Effector CD4-positive, alpha-beta T cell (primary cell): ENCODE results near the gene FNDC3B.
"Not testable (repeated sequence)": the region's sequence is repeated elsewhere in the genome, so short reads cannot be mapped to it uniquely, and the experiment has no call there.

Experiments used
- DNase-seq: peaks from one replicate; pipeline ENCODE4 v3.0.0-alpha.2; 2020

FNDC3B gene

GRCh38 chr3:172033396-172033795, 6.0 kb upstream of the FNDC3B start:
- no peak for DNase-seq

- peak; percentile 8 for DNase-seq
Measured at GRCh38 chr3:172034786-172035685, 4.3 kb upstream of the FNDC3B start.

- DNase-seq, result no peak
Measured at GRCh38 chr3:172036541-172037215, 2.7 kb upstream of the FNDC3B start.

GRCh38 chr3:172038798-172039435, 461 bp upstream of the FNDC3B start:
- DNase-seq, result no peak

GRCh38 chr3:172040078-172040980, 951 bp downstream of the FNDC3B start:
- peak; percentile 20 for DNase-seq

- DNase-seq, result no peak
Measured at GRCh38 chr3:172040981-172041963, 1.9 kb downstream of the FNDC3B start.

- no peak for DNase-seq
Measured at GRCh38 chr3:172042136-172042662, 2.8 kb downstream of the FNDC3B start.

- DNase-seq, result not testable (repeated sequence)
Measured at GRCh38 chr3:172042663-172043179, 3.3 kb downstream of the FNDC3B start.

GRCh38 chr3:172043233-172043632, 3.9 kb downstream of the FNDC3B start:
- DNase-seq, result no peak

GRCh38 chr3:172043766-172044165, 4.4 kb downstream of the FNDC3B start:
- DNase-seq, result no peak

- DNase-seq, result no peak
Measured at GRCh38 chr3:172044833-172045585, 5.6 kb downstream of the FNDC3B start.

- DNase-seq, result no peak
Measured at GRCh38 chr3:172046268-172046915, 7.0 kb downstream of the FNDC3B start.

- DNase-seq, result no peak
Measured at GRCh38 chr3:172047567-172048115, 8.3 kb downstream of the FNDC3B start.

GRCh38 chr3:172048599-172048998, 9.2 kb downstream of the FNDC3B start:
- no peak for DNase-seq

GRCh38 chr3:172051310-172051956, 12.1 kb downstream of the FNDC3B start:
- DNase-seq, result no peak

- DNase-seq, result no peak
Measured at GRCh38 chr3:172051957-172052354, 12.6 kb downstream of the FNDC3B start.

GRCh38 chr3:172052405-172052804, 13.0 kb downstream of the FNDC3B start:
- DNase-seq, result no peak

GRCh38 chr3:172054115-172054764, 14.9 kb downstream of the FNDC3B start:
- DNase-seq, result no peak
